BE2C (cell line): ENCODE measurements around the gene AMPH.

Experiments used
- DNase-seq: peaks from one replicate; pipeline ENCODE4 v3.0.0-alpha.2; 2020
- H3K27me3 ChIP-seq: fragments of 250-450 bp; sonication (Bioruptor Pico); 2 replicates; pipeline ENCODE4 v1.5.1; 2020; ENCODE audit warnings: mild to moderate bottlenecking
- H3K36me3 ChIP-seq: fragments of 250-450 bp; sonication (Bioruptor Pico); 2 replicates; pipeline ENCODE4 v1.5.1; 2020; ENCODE audit warnings: mild to moderate bottlenecking
- H3K4me1 ChIP-seq: fragments of 250-450 bp; sonication (Bioruptor Pico); 2 replicates; pipeline ENCODE4 v1.5.1; 2020
- H3K4me3 ChIP-seq: 2 replicates; pipeline ENCODE4 v1.5.1; 2011; ENCODE audit warnings: low read depth, low read length
- H3K9me3 ChIP-seq: fragments of 250-450 bp; sonication (Bioruptor Pico); 2 replicates; pipeline ENCODE4 v1.5.1; 2020
- CTCF ChIP-seq: IDR thresholded peaks from 2 replicates; pipeline ENCODE4 v1.5.1; 2012; ENCODE audit warnings: mild to moderate bottlenecking, low read depth, low read length

Gene AMPH

GRCh38 chr7:38374507-38374906 lies 256.7 kb downstream of the AMPH start:
- DNase-seq, result peak; percentile 66
- Histone ChIP-seq H3K9me3 (no peaks in the 10 kb centered on the region), H3K36me3 (no peaks in the 10 kb centered on the region), H3K27me3 (no peaks in the 10 kb centered on the region), H3K4me3 (no peak overlapping the region), H3K4me1 (no peaks in the 10 kb centered on the region)
- peak; percentile 68 for TF ChIP-seq CTCF

- H3K4me3 ChIP-seq, result no peak overlapping the region
- TF ChIP-seq CTCF, result no peak
- H3K4me1 ChIP-seq, result no peaks in the 10 kb centered on the region
- DNase-seq, result no peak
- no peaks in the 10 kb centered on the region for H3K9me3 ChIP-seq
- no peaks in the 10 kb centered on the region for H3K27me3 ChIP-seq
- no peaks in the 10 kb centered on the region for H3K36me3 ChIP-seq
Observed at GRCh38 chr7:38373155-38373554, 258.0 kb downstream of the AMPH start.

- H3K4me3 ChIP-seq, result no peak overlapping the region
- no peaks in the 10 kb centered on the region for H3K27me3 ChIP-seq
- no peaks in the 10 kb centered on the region for H3K36me3 ChIP-seq
- no peak for DNase-seq
- H3K4me1 ChIP-seq, result no peaks in the 10 kb centered on the region
- no peaks in the 10 kb centered on the region for H3K9me3 ChIP-seq
- TF ChIP-seq CTCF, result no peak
Observed at GRCh38 chr7:38372290-38372689, 258.9 kb downstream of the AMPH start.

- TF ChIP-seq CTCF, result peak; percentile 98
- H3K4me3 ChIP-seq, result peak overlapping the region; percentile 14; the same call in 1 of the 2 replicates
Observed at GRCh38 chr7:38369816-38370493, 261.2 kb downstream of the AMPH start.

GRCh38 chr7:38368191-38368605 lies 263.0 kb downstream of the AMPH start:
- DNase-seq, result peak; percentile 84
- no peaks in the 10 kb centered on the region for H3K9me3 ChIP-seq
- H3K4me1 ChIP-seq, result no peaks in the 10 kb centered on the region
- H3K27me3 ChIP-seq, result no peaks in the 10 kb centered on the region
- no peak overlapping the region for H3K4me3 ChIP-seq
- peak; percentile 89 for TF ChIP-seq CTCF
- H3K36me3 ChIP-seq, result no peaks in the 10 kb centered on the region

More at GRCh38 chr7:38369816-38370493, 261.2 kb downstream of the AMPH start:
- peak; percentile 93 for DNase-seq
- Histone ChIP-seq H3K4me1 (no peaks in the 10 kb centered on the region), H3K9me3 (no peaks in the 10 kb centered on the region), H3K27me3 (no peaks in the 10 kb centered on the region), H3K36me3 (no peaks in the 10 kb centered on the region)

GRCh38 chr7:38367301-38367890 lies 263.8 kb downstream of the AMPH start:
- Histone ChIP-seq H3K4me1 (no peaks in the 10 kb centered on the region), H3K4me3 (no peak overlapping the region), H3K9me3 (no peaks in the 10 kb centered on the region), H3K27me3 (no peaks in the 10 kb centered on the region), H3K36me3 (no peaks in the 10 kb centered on the region)
- no peak for TF ChIP-seq CTCF
- DNase-seq, result no peak
